ENCODE results near the gene KCNMA1.

The KCNMA1 gene

DNA sequence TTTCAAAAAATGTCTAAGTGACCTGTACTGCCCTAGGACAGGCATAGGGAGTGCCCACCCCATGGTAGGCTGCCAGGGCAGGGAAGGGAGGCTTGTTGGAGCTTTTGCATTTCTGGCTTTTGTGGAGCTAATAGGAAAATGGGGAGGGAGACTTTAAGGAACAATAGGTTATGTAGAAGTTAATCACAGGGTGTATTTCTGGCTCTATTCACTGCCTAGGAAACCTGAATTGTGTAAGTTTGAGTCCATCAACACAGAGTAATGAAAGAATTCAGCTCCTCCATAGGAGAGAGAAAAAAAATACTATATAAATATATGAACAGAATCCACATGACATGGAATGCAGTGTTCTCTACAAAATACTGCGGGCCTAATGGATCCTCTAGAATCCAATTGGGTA, 661.5 kb downstream of the KCNMA1 start:
- no peak for DNase-seq (ENCODE audit: low read depth in 2 of 3, low spot score in 2 of 3)

DNA sequence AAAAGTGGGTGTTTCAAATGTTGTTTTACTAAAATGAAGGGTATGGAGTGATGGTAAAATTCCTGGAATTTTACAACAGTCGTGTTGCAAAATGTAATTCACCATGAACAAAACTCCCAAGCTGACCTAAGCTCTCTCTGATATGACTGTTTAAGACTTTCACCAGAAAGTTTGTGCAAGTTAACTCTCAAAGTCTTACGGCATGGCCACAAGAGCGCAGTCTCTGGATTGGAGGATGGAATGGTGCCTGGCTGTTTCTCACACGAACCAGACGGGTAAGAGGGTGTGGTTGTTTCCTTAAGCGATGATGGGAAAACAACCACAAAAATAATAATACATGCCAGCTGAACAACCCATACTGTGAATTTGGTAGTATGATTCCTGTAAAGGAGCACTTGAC, 662.5 kb downstream of the KCNMA1 start:
- DNase-seq (ENCODE audit: low read depth in 2 of 3, low spot score in 2 of 3): no peak

DNA sequence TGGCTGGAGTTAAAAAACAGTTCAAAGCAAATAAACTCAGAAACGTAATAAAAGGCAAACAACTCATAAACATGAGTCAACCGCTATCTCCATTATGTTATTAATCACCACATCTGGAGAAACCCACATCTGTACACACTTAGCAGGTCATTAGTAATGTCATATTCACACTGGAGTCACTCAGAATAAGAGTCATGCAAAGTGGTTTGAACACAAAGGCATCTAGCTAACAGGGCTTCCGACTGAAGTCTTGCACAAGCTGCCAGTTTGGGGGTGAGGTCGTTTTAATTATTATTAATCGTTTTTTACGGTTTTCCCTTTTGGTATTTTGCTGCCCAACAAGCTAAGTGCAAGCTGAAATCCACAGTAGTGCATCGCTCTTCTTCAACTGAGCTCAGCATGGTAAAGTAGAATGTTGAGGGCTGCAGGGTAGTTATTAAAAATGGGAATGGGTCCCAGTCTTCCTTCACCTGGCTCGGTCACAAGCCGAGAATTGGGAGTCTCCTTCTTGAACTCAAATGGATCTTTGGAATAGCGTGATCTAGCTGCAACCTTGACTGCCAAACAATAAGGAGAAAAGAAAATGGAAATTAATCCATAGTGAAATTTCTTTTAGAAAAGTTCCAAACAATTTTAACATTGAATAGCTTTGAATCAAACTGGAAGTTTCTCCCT, 663.5 kb downstream of the KCNMA1 start:
- DNase-seq (ENCODE audit: low read depth in 2 of 3, low spot score in 2 of 3): no peak

DNA sequence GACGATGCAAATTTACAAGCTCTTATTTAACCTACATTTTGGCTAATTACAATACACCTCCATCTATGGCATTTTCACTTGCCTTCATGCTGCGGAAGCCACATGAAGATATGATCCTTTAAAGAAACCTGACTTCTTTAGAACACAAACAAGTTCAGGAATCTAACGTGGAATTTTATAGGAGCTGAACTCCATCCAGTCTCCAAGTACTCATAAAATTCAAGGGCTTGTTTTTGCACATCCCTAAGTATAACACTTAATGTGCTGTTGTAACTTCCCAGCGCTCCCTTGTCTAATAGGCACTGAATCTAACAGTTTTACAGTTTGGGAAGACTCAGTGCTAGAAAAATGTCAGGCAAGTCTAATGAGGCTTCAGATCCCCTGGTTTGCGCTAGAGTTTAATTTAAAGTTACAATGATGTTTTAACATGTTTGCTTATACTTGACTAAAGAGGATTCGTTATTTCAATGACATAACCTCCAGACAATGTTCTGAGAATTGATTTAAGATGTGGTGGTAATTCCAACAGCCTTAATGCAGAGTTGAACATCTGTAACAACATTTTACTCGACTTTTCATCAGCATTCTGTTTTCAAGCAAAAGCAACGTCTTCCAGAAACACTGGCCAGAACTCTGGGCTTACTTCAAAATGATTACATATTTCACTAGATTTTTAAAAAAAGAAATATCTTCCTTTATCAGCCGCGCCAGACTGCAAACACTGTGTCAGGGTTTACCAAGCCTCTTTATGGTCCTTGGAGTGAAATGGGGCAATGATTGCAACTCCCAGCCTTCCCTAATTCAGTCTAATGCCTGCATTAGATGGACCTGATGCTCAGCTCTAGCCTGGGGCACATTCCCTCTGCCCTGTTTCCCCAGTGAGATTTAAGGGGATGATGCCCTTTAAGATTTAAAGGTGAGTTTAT, 664.3 kb downstream of the KCNMA1 start:
- no peak for DNase-seq (ENCODE audit: low read depth in 2 of 3, low spot score in 2 of 3)

DNA sequence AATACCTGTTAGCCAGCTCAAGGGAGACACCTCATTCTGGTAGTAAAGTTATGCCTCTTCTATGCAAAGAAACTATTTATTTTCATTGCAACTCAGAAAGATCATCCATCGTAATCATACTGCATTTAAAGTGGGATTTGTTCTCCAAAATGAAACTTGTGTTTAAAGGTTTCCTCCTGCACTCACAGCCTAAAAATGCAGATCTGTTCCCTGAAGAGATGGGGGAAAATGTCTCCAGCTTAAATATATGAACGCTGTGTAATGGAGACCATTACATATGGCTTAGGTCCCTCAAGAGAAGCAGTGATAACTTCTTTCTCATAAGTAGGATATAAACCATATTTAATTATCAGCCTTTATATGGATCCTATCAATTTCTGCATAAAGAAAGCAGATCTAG, 665.1 kb downstream of the KCNMA1 start:
- DNase-seq (ENCODE audit: low read depth in 2 of 3, low spot score in 2 of 3): no peak

DNA sequence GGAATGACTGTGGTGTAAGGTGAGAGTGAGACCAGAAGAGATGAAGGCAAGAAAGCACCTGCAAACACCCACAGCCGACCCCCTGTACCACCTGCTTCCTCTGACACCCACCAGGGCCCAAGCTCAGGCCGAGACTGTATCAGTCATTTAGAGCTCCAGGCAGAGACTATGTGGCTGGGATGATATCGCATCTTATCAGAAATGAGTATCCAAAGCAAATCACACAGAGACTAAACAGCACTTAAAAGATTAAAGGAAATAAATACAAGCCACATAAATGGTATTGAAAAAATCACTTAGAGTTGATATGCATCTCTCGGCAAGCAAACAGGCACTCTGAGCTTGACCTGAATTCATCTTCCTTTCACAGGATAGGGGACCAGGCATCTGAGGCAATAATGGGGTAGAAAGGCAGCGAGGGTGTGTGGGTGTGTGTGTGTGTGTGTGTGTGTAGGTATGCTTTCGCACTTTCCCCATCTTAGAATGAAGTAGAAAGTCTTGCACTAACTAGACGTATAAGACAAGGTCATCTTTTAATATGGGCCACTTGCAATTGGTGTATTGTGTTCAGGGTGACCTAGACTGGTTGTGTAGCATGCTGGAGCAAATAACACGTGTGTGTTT, 665.9 kb downstream of the KCNMA1 start:
- DNase-seq (ENCODE audit: low read depth in 2 of 3, low spot score in 2 of 3): no peak

DNA sequence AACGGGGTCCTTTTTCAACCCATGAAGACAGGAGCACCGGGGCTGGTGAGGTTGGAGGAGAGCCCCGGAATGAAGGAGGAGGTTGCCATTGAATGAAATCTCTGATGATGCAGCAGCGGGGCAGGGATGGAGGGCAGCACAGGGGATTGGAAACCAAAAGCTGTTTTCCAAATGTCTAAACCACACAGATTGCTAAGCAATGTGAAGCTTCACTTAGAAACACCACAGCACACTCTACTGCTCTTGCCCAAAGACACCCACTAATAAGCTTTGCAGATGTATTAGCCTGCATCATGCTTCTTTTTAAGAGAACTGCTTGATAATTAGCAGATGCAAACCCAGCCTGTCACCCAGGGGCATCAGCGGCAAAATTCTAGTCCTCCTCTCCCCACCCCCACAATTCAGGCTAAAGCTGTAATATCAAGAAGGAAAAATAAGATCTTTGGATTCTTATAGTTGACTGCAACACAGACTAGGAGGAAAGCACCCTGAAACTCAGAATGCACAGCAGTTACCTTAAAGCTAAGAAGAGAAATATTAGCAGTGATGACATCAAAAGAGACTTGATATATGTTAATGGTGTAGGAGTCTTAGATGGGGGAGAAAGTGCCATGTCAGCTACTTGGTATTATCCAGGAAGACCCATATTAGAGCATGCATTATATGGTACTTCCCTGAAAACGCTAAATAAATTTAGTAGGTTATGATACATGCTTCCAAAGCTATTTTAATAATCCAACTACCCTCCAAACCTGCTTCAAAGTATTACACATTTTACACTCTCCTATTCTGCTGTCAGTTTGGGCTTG, 666.7 kb downstream of the KCNMA1 start:
- DNase-seq (ENCODE audit: low read depth in 2 of 3, low spot score in 2 of 3): no peak

DNA sequence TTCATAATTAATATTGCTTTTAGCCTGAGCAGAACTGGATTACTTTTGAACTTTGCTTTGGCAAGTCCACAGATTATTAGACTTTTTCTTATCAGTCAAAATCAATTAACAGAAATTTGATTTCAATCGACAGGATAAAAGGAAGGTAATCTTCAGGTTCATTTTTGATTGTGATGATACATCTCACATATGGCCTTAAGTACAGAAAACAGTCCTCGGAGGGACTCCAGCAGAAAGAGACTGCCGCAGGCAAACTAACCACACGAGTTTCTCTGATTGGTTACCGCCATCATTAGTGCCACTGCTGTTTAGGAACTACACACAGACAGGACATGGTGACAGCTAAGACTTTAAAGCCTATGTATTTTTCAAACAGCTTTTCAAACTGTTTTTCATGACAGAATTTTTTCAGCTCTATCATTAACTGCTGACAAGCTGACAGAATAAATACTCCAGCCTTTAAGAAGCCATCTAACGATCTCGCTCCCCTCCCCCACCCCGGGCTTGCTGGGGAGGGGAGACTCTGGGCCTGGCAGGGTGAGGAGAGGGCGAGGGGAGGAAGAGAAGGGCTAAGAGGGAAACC, 668.2 kb downstream of the KCNMA1 start:
- DNase-seq (ENCODE audit: low read depth in 2 of 3, low spot score in 2 of 3): no peak

DNA sequence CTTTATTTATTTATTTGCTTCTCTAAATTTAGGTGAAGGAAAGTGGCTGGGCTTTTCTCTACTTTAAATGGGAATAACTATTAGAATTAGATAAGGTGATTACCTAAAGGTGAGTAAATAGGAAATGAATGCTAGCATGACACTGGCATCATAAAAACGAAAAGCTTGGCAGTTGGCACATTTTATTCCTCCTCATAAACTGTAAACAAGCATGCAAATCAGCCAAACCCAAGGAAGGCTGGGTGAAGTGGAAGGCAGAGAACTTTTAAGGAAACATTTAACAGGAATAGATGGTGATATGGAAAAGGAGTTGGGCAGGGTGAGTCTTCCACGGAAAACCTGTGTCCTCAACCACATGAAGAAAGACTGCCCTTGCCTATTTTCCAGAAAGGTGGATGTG, 669.1 kb downstream of the KCNMA1 start:
- DNase-seq (ENCODE audit: low read depth in 2 of 3, low spot score in 2 of 3): no peak

DNA sequence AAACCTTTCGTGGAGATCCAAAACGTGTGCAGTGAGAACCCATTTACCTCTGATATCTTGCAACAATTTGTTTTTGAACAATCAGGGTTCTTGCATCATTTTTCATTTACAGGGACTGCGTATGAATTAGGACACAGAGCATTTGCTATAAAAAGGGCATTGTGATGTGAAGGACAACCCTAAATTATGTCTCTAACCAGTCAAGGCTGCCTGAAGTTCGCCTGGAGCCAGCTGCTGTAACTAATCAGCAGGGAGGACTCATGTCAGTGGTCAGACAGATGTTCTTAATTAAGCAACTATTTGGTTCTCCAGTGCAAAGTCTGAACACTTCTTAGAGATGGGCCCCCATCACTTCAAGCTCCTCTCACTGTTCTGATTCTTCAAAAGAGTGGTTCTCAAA, 674.8 kb downstream of the KCNMA1 start:
- no peak for DNase-seq (ENCODE audit: low read depth in 2 of 3, low spot score in 2 of 3)

DNA sequence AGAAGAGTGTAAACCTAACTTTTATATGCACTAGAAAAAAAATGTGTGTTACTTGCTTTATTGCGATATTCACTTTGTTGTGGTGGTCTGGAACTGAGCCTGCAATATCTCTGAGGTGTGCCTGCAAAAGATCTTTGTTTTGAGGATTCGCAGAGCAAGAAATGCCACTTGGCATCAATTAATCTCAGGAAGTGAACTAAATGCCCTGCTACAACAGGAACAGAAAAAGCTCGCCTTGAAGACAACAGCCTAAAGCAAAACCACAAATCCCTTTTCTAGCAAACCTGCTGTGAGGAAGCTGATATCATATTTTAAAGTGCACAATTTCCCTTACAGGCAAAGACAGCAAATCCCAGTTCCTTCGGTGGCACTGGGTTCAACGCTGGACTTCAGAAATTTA, 675.8 kb downstream of the KCNMA1 start:
- no peak for DNase-seq (ENCODE audit: low read depth in 2 of 3, low spot score in 2 of 3)

DNA sequence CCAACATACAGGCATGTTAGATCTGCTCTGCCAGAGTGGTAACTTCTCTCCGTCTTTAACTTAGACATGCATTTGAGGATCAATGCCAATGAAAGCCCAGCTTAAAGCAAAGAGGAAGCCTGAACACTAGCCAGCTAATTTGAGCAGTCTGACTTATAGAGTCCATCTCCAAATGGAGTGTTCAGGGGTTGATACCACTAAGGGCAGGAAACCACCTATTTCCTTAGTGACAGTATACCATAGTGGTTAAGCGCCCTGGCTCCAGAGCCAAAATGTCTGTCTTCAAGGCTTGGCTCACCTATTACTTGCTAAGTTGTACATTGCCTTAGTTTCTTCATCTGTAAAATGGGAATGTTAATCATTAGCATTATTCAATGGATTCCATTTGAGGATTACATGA, 678.5 kb downstream of the KCNMA1 start:
- DNase-seq (ENCODE audit: low read depth in 2 of 3, low spot score in 2 of 3): no peak

DNA sequence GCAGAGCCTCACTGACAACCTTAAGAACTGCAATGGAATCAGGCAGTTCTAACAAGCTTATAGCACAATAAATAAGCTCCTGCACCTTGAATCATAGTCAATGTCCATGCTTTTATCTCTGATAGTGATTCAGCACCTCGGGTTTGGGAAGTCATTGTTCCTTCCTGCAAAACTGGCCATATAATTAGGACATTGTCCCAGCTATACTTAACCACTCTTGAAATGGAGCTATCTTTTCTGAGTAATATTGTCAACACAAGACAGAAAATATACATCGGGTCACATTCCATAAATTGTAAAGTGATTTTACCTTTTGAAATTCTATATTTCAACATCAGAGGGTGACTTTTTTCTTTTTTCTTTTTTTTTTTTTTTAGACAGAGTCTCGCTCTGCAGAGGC, 682.8 kb downstream of the KCNMA1 start:
- DNase-seq (ENCODE audit: low read depth in 2 of 3, low spot score in 2 of 3): no peak

DNA sequence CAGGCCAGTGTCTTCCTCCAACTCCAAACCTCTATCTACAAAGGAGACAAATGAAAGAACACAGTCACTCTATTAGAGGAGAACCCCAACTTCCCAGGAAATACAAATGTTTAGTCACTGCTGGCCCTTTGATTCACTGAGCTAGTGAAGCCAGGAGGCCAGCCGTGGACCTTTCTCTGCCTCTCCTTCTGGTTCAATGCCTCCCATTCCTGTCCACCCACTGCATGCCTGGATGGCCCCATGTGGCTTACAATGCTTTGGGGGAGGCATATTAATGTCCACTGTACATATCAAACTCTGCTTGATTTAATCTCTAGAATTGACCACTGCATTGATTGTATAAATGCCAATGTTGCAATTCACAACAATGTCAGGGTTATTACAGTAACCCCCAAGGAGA, 687.3 kb downstream of the KCNMA1 start:
- DNase-seq (ENCODE audit: low read depth in 2 of 3, low spot score in 2 of 3): no peak

DNA sequence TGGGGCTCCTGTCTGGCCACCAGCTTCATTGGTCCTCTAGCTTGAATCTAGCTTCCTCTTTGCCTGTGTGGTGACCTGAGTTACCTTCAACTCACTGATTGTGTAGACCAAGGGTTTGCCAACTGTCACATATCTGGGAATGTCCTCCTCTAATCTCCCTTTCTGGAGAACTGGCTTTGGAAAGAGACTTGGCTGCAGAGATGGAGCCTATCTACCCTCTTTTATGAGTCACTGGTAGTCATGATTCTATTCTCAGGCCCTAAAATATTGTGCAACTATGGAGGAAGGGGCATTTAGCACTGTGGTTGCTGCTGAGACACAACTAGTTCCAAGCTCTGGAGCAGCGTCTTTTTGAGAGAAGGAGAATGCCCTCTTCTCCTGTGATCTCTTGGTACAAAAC, 691.3 kb downstream of the KCNMA1 start:
- no peak for DNase-seq (ENCODE audit: low read depth in 2 of 3, low spot score in 2 of 3)

DNA sequence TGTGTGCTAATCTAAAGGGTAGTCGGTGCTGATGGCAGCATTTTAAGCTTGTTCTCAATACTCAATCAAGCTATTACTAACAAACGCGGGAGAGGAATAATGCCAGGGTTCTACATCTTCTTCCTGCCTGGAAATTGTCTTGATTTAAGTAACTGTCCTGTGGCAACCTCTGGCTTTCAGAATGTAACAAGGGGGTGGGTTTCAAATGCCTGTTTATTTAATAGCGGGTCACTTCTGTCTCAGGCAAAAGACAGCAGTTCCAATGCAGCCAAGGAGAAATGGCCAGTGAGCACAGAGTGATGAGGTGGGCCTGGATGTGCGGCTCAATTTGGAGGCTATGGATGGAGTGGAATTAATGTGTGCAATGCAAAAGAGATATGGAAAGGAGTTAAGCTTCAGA, 692.4 kb downstream of the KCNMA1 start:
- no peak for DNase-seq (ENCODE audit: low read depth in 2 of 3, low spot score in 2 of 3)

DNA sequence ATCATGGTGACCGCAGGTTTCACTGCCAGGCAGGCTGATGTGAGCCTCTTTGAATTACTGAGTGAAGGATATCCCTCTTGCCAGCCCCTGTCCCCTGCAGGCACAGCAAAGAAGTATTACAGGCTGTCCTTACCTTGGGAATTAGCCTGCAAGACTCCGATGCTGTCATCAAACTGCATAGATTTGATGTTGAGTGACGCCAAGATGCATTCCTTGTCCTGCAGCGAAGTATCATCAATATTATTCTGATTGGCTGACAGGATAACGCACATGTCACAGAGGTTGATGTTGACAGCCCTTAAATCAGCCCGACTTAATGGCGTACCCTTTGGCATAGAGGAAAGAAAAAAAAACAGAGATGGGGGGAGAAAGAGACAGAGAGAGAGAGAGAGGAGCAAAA, 693.0 kb downstream of the KCNMA1 start:
- no peak for DNase-seq (ENCODE audit: low read depth in 2 of 3, low spot score in 2 of 3)

DNA sequence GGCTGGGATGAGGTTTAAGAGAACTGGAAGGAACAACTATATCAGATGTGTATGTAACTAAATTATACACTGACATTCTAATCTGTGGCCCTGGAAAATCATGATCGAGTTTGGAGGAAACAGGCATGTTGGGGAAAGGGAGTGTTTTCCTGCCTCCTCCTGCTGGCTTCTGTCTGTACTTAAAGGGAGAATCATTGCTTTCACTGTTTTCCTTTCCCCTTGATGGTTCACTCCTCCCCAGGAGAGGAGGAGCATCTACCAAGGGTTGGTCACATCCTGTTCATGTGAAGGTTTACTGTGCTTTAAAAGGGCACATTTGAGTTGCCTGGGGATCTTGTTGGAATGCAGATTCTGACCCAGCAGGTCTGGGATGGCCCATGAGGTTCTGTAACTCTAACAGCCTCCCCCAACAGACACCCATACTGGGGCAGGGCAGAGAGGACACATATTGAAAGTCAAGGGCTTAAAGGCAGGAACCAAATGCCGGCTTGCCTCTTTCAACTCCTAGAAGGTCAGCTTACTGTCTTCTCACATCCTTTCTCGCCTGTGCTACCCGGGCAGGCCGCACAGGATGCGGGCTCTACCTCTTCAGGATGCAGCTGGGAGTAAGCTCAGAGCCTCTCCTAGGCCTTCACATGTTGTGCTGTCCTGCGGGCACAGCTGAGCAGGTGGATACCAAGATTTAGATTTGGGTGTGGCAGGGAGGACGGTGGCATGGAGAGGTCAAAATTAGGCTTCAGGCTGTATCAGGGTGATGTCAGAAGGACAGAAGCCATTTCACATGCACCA, 694.8 kb downstream of the KCNMA1 start:
- DNase-seq (ENCODE audit: low read depth in 2 of 3, low spot score in 2 of 3): peak in 1 of 3 experiments; percentile 0

DNA sequence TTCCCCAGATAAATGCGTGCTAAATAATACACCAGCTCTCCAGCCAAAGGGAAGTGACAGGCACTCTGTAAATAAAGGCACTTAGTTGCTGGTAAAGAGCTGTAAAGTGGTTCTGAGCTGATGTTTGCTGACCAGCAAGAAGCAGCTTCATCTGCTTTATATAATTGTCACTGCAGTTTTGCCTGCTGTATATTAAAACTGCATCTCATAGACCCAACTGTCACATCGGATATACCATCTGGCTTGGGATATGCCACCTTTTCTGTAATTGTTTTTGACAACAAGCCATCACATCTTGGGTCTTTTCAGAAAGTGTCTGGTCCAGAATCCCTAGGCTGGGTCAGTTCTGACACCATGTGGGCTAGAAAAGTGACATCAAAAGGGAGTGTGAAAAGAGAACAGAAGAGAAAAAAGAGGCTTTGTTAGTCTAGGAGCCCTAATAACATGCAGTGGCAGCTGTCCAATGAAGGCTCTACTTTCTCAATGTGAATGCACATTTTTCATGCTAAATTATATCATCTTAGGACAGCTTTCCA, 697.6 kb downstream of the KCNMA1 start:
- no peak for DNase-seq (ENCODE audit: low read depth in 2 of 3, low spot score in 2 of 3)

DNA sequence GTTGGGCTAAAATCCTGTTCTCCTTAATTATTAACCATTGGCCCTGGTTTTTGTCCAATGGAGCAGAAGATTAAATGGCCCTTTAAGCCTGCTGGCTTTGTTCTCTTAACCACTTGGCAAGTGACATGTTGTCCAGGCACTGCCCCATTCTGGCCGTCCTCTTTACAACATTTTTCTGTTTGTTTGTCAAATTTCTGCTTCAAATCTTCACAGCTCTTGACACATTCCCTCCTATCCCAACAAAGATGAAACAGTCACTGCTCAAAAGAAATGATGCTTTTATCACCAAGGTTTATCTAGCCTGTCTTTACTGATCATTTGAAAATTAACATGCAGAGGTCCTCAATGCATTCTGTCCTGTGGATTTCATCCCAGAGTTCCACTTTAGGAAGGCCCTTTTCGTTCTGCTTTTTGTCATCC, 700.4 kb downstream of the KCNMA1 start:
- no peak for DNase-seq (ENCODE audit: low read depth in 2 of 3, low spot score in 2 of 3)

Measured in activated CD8-positive, alpha-beta memory T cell treated with anti-CD3 and anti-CD28 coated beads for 48 hours (primary cell).